ENCODE measurements around the gene ASIC2. TPM values are rescaled to one million over a fixed set of nuclear protein-coding genes. Genes with fewer than 3 reads are reported as not detected.

ASIC2 gene
- total and polyA plus RNA-seq, 7 donors, result under 0.01 to 0.60 (median 0.19) TPM; not detected in 3

- 77 to 81% methylated on average over 8 of the region's 8 CpGs for WGBS, 2 donors
- no peaks in the 10 kb centered on the region for H3K27me3 ChIP-seq
- DNase-seq, result no peak
- intact Hi-C loops (cut with DNase I), result no loop called here
- no peak overlapping the region for H3K4me3 ChIP-seq
- no peaks in the 10 kb centered on the region for H3K36me3 ChIP-seq
- TF ChIP-seq EP300 (IDR thresholded peaks at IDR 0.05) (no peak), CTCF (IDR thresholded peaks at IDR 0.05) (no peak), POLR2A (IDR thresholded peaks at IDR 0.05) (no peak), POLR2AphosphoS5 (IDR thresholded peaks at IDR 0.05) (peak in 1 of 4 donors; percentile 28)
- H3K4me1 ChIP-seq, result peaks cover 0 to 7% (median 3%) of the 10 kb centered on the region in 4 donors
- H3K27ac ChIP-seq, result no peak overlapping the region
- no peaks in the 10 kb centered on the region for H3K9me3 ChIP-seq
Observed at GRCh38 chr17:33012522-33013033, 280.5 kb downstream of the ASIC2 start.

GRCh38 chr17:33009636-33010035 is 283.5 kb downstream of the ASIC2 start:
- no peak for DNase-seq
- Histone ChIP-seq H3K9me3 (no peaks in the 10 kb centered on the region), H3K4me1 (peaks cover 0 to 7% (median 3%) of the 10 kb centered on the region in 4 donors), H3K27me3 (no peaks in the 10 kb centered on the region), H3K36me3 (no peaks in the 10 kb centered on the region), H3K27ac (no peak overlapping the region), H3K4me3 (no peak overlapping the region)
- intact Hi-C loops (cut with DNase I), result no loop called here
- 86 to 91% methylated on average over 9 of the region's 9 CpGs for WGBS, 2 donors
- TF ChIP-seq POLR2AphosphoS5 (IDR thresholded peaks at IDR 0.05) (no peak), CTCF (IDR thresholded peaks at IDR 0.05) (no peak), EP300 (IDR thresholded peaks at IDR 0.05) (no peak), POLR2A (IDR thresholded peaks at IDR 0.05) (no peak)

GRCh38 chr17:33007186-33007585 is 285.9 kb downstream of the ASIC2 start:
- Histone ChIP-seq H3K4me3 (no peak overlapping the region), H3K9me3 (no peaks in the 10 kb centered on the region), H3K27me3 (no peaks in the 10 kb centered on the region), H3K36me3 (no peaks in the 10 kb centered on the region), H3K4me1 (no peaks in the 10 kb centered on the region), H3K27ac (no peak overlapping the region)
- no peak for DNase-seq
- TF ChIP-seq POLR2A (IDR thresholded peaks at IDR 0.05) (no peak), CTCF (IDR thresholded peaks at IDR 0.05) (no peak), EP300 (IDR thresholded peaks at IDR 0.05) (no peak), POLR2AphosphoS5 (IDR thresholded peaks at IDR 0.05) (no peak)
- 87 to 90% methylated on average over 7 of the region's 7 CpGs for WGBS, 2 donors
- intact Hi-C loops (cut with DNase I), result no loop called here

DNA sequence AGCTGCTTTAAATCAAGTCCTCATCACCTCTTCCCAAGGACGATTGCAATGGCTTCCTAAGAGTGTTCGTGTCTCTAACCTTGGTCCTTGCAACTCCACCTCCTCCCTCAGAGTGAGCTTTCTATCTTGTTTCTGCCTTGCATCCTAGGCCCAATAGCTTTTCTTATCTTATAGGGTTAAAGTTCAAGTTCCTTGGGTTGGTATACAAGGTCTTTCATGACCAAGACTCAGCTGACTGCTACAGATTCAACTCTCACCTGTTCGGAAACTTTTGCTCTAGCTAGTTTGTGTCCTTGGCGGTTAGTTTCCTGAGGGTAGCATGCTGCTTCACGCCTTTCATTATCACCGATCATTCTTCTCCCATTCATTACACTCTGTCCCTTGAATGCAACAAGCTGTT is 290.8 kb downstream of the ASIC2 start:
- no peak for TF ChIP-seq EP300 (IDR thresholded peaks at IDR 0.05)
- TF ChIP-seq CTCF (IDR thresholded peaks at IDR 0.05), result no peak
- TF ChIP-seq POLR2A (IDR thresholded peaks at IDR 0.05), result no peak
- TF ChIP-seq POLR2AphosphoS5 (IDR thresholded peaks at IDR 0.05), result no peak
- H3K4me3 ChIP-seq, result no peak overlapping the region

DNA sequence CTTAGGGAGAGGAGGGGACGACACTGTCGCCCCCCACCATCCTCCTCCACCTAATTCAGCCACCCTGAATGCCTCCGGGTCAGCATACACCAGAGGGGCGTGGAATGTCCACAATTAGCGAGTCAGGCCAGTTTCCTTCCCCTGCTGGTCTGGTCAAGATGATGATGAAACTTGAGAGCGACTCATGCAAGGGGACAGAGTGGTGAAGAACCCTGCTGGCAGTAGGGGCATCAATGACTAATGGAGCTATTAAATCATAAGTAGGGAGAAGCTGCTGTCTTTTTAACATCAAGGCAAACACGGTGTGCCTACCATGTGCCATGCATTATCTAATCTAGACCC is 294.2 kb downstream of the ASIC2 start:
- Histone ChIP-seq H3K27me3 (peaks cover 0 to 17% (median 4%) of the 10 kb centered on the region in 3 donors), H3K4me1 (peaks cover 0 to 7% (median 5%) of the 10 kb centered on the region in 4 donors), H3K36me3 (no peaks in the 10 kb centered on the region), H3K9me3 (no peaks in the 10 kb centered on the region), H3K27ac (no peak overlapping the region), H3K4me3 (no peak overlapping the region)
- intact Hi-C loops (cut with DNase I), result loop anchor here (2.0 kb wide), 1 partner anchor 216 kb away; no protein-coding TSS in a partner anchor
- DNase-seq, result no peak
- TF ChIP-seq EP300 (IDR thresholded peaks at IDR 0.05) (no peak), CTCF (IDR thresholded peaks at IDR 0.05) (no peak), POLR2A (IDR thresholded peaks at IDR 0.05) (no peak), POLR2AphosphoS5 (IDR thresholded peaks at IDR 0.05) (no peak)
- 47 to 53% methylated on average over 7 of the region's 7 CpGs for WGBS, 2 donors

More for the DNA sequence above, 290.8 kb downstream of the ASIC2 start:
- H3K4me1 ChIP-seq, result peaks cover 0 to 7% (median 5%) of the 10 kb centered on the region in 4 donors
- no peak overlapping the region for H3K27ac ChIP-seq
- H3K36me3 ChIP-seq, result no peaks in the 10 kb centered on the region
- no peak for DNase-seq
- peaks cover 0 to 17% (median 4%) of the 10 kb centered on the region in 3 donors for H3K27me3 ChIP-seq
- no peaks in the 10 kb centered on the region for H3K9me3 ChIP-seq
- intact Hi-C loops (cut with DNase I), result no loop called here
- 76 to 88% methylated on average over 6 of the region's 6 CpGs for WGBS, 2 donors

Data from sigmoid colon (tissue), 7 donors.